Lower leg skin (tissue), 3 donors: ENCODE measurements around the gene KMT2D.

ENCODE experiments used
- POLR2A ChIP-seq, 2 donors: fragments of 450-650 bp; IDR thresholded peaks; one replicate each; pipeline ENCODE4 v1.6.1; 2016 to 2017; ENCODE audit warnings: antibody characterized with exemption in 2 of 2, mild to moderate bottlenecking in 1 of 2, moderate library complexity in 1 of 2
- TF ChIP-seq, protein P1 (sequence below), 3 donors: fragments of 450-650 bp; IDR thresholded peaks; one replicate each; pipeline ENCODE4 v1.5.1; 2016; ENCODE audit warnings: antibody characterized with exemption in 3 of 3, mild to moderate bottlenecking in 3 of 3, moderate library complexity in 2 of 3

GRCh38 chr12:49060237-49061156 is at the start of gene KMT2D:
- TF ChIP-seq, protein P1, sequence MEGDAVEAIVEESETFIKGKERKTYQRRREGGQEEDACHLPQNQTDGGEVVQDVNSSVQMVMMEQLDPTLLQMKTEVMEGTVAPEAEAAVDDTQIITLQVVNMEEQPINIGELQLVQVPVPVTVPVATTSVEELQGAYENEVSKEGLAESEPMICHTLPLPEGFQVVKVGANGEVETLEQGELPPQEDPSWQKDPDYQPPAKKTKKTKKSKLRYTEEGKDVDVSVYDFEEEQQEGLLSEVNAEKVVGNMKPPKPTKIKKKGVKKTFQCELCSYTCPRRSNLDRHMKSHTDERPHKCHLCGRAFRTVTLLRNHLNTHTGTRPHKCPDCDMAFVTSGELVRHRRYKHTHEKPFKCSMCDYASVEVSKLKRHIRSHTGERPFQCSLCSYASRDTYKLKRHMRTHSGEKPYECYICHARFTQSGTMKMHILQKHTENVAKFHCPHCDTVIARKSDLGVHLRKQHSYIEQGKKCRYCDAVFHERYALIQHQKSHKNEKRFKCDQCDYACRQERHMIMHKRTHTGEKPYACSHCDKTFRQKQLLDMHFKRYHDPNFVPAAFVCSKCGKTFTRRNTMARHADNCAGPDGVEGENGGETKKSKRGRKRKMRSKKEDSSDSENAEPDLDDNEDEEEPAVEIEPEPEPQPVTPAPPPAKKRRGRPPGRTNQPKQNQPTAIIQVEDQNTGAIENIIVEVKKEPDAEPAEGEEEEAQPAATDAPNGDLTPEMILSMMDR (IDR thresholded peaks at IDR 0.05) = peak in 1 of 3 donors; percentile 41
- peak in 1 of 2 donors; percentile 17 for TF ChIP-seq POLR2A (IDR thresholded peaks at IDR 0.05)
